ENCODE data around the gene OSBP2.
"Not testable (repeated sequence)": the region's sequence is repeated elsewhere in the genome, so short reads cannot be mapped to it uniquely, and the experiment has no call there.

The OSBP2 gene

DNA sequence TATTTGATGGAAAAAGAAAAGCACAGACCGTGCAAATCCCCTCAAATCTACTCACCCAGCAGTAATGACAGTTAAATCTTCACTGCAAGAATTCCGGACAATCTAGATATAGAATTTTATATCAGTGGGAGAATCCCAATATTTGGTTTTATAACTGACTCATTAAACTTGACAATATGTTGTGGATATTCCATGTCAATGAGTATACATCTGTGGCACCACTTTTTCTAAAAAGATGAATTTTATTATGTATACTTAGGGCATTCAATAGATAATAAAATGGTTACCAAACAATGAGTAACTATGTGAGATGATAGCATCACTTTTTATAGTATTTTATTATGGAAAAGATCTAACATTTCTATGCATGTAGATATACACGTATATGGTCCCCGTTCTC, 79.9 kb downstream of the OSBP2 start:
- H3K4me3 ChIP-seq (ENCODE audit: low read length), result no peak overlapping the region
- no peak overlapping the region for H3K27ac ChIP-seq (ENCODE audit: low read length)
- H3K27me3 ChIP-seq (ENCODE audit: insufficient read depth, low read length), result no peaks in the 10 kb centered on the region
- H3K9ac ChIP-seq (ENCODE audit: low read depth, low read length), result no peak overlapping the region
- no peaks in the 10 kb centered on the region for H3K36me3 ChIP-seq (ENCODE audit: insufficient read depth, low read depth, low read length)
- H3K4me1 ChIP-seq (ENCODE audit: insufficient read depth, low read length), result no peaks in the 10 kb centered on the region
- no peaks in the 10 kb centered on the region for H3K9me3 ChIP-seq (ENCODE audit: insufficient read depth, low read depth, low read length)

DNA sequence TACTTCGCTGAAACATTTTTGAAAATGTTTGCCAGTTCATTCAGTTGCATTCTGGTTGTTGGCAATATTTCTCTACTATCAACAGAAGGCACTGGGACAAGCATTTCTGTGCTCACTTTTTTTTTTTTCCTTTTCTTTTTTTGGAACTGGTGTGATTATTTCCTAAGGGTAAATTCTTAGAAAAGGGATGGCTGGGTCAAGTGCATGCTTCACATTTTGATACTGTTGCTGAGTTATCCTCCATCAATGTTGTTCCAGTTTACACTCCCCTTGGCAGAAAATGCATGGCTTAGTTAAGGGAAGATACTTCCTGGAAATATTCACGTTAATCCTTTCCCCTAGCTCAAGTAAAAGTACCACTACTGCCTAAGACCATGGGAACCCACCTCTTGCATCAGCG, 81.8 kb downstream of the OSBP2 start:
- Histone ChIP-seq H3K36me3 (ENCODE audit: insufficient read depth, low read depth, low read length) (no peaks in the 10 kb centered on the region), H3K4me1 (ENCODE audit: insufficient read depth, low read length) (no peaks in the 10 kb centered on the region), H3K4me3 (ENCODE audit: low read length) (no peak overlapping the region), H3K27ac (ENCODE audit: low read length) (no peak overlapping the region), H3K27me3 (ENCODE audit: insufficient read depth, low read length) (no peaks in the 10 kb centered on the region), H3K9ac (ENCODE audit: low read depth, low read length) (no peak overlapping the region), H3K9me3 (ENCODE audit: insufficient read depth, low read depth, low read length) (no peaks in the 10 kb centered on the region)

DNA sequence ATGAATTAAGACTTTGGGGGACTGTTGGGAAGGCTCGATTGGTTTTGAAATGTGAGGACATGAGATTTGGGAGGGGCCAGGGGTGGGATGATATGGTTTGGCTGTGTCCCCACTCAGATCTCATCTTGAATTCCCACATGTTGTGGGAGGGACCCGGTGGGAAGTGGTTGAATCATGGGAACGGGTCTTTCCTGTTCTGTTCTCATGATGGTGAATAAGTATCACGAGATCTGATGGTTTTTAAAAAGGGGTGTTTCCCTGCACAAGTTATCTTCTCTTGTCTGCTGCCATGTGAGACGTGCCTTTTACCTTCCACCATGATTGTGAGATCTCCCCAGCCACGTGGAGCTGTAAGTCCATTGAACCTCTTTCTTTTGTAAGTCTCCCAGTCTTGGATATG, 82.5 kb downstream of the OSBP2 start:
- not testable (repeated sequence) for H3K9me3 ChIP-seq (ENCODE audit: insufficient read depth, low read depth, low read length)

DNA sequence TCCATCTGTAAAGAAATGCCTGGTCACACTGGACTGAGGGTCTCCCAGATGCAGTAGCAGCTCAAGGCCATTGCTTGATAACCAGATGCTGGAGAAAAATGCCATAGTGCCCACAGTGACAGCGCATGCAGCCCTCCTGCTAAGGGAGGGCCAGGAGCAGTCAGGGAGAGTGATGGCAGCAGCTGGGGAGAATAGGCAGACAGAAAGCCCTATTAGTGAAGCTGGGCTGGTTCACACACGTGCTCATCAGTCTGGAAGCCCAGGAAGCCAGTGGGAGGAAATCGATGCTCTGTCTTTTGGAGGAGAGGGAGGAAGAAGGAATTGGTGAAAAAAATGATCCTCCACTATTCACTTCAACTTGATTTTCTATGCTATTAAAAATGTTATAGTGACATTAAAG, 82.9 kb downstream of the OSBP2 start:
- Histone ChIP-seq H3K4me1 (ENCODE audit: insufficient read depth, low read length) (no peaks in the 10 kb centered on the region), H3K36me3 (ENCODE audit: insufficient read depth, low read depth, low read length) (no peaks in the 10 kb centered on the region), H3K9ac (ENCODE audit: low read depth, low read length) (no peak overlapping the region), H3K27me3 (ENCODE audit: insufficient read depth, low read length) (no peaks in the 10 kb centered on the region), H3K4me3 (ENCODE audit: low read length) (no peak overlapping the region), H3K9me3 (ENCODE audit: insufficient read depth, low read depth, low read length) (no peaks in the 10 kb centered on the region), H3K27ac (ENCODE audit: low read length) (no peak overlapping the region)

More for the DNA sequence above, 82.5 kb downstream of the OSBP2 start:
- H3K4me1 ChIP-seq (ENCODE audit: insufficient read depth, low read length); H3K27me3 ChIP-seq (ENCODE audit: insufficient read depth, low read length); H3K27ac ChIP-seq (ENCODE audit: low read length); H3K36me3 ChIP-seq (ENCODE audit: insufficient read depth, low read depth, low read length); H3K9ac ChIP-seq (ENCODE audit: low read depth, low read length); H3K4me3 ChIP-seq (ENCODE audit: low read length): not testable (repeated sequence)

DNA sequence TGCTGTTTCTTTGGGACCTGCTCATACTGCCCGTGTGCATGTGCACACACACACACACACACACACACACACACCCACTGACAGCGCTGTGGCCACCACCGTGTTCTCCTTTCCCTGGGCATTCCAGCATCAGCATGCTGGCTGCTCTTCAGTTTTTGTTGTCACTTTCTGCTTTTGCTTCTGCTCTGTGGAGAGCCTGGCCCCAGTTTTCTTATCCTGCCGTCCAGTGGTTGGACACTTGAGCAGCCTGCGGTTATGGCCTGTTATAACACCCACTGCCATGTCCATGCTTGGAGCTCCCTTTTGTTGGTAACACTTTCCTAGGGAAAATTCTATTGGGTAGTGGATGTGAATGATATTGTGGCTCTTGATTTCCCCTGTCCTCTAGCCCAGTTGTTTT, 83.6 kb downstream of the OSBP2 start:
- no peaks in the 10 kb centered on the region for H3K27me3 ChIP-seq (ENCODE audit: insufficient read depth, low read length)
- H3K36me3 ChIP-seq (ENCODE audit: insufficient read depth, low read depth, low read length), result no peaks in the 10 kb centered on the region
- no peak overlapping the region for H3K9ac ChIP-seq (ENCODE audit: low read depth, low read length)
- H3K9me3 ChIP-seq (ENCODE audit: insufficient read depth, low read depth, low read length), result no peaks in the 10 kb centered on the region
- H3K27ac ChIP-seq (ENCODE audit: low read length), result no peak overlapping the region
- no peak overlapping the region for H3K4me3 ChIP-seq (ENCODE audit: low read length)
- no peaks in the 10 kb centered on the region for H3K4me1 ChIP-seq (ENCODE audit: insufficient read depth, low read length)

GRCh38 chr22:30780026-30780425, 85.4 kb downstream of the OSBP2 start:
- Histone ChIP-seq H3K27ac (ENCODE audit: low read length) (no peak overlapping the region), H3K4me1 (ENCODE audit: insufficient read depth, low read length) (no peaks in the 10 kb centered on the region), H3K9me3 (ENCODE audit: insufficient read depth, low read depth, low read length) (no peaks in the 10 kb centered on the region), H3K36me3 (ENCODE audit: insufficient read depth, low read depth, low read length) (no peaks in the 10 kb centered on the region), H3K9ac (ENCODE audit: low read depth, low read length) (no peak overlapping the region), H3K27me3 (ENCODE audit: insufficient read depth, low read length) (no peaks in the 10 kb centered on the region), H3K4me3 (ENCODE audit: low read length) (no peak overlapping the region)

DNA sequence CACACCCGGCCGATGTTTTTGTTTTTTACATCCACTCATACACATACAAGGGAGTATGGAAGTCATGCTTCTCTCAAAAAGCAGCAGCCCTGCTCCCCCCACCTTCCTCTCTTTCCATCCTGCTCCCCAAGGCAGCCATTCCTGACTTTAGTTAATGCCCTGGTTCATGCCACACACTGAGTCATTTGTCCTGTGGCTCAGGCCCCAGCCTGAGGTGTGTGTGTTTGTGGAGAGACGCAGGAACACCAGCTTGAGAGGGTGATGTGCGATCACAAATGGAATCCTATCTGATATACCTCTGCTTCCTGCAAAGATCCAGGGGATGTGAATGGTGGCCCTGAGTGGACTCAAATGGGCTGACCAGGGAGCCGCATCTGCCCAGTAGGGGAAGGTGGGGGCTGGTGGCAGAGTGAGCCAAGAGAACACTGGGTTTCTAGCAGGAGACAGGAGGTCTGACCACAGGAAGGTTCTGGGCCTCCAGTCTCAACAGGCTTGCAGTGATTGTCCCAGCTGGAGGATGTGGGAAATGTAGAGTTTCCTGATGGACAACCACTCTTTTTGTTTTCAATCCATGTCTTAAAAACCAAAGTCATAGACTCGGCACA, 86.7 kb downstream of the OSBP2 start:
- H3K27me3 ChIP-seq (ENCODE audit: insufficient read depth, low read length), result no peaks in the 10 kb centered on the region

GRCh38 chr22:30782613-30783012, 87.9 kb downstream of the OSBP2 start:
- Histone ChIP-seq H3K4me3 (ENCODE audit: low read length) (no peak overlapping the region), H3K36me3 (ENCODE audit: insufficient read depth, low read depth, low read length) (no peaks in the 10 kb centered on the region), H3K9ac (ENCODE audit: low read depth, low read length) (no peak overlapping the region), H3K27ac (ENCODE audit: low read length) (no peak overlapping the region), H3K9me3 (ENCODE audit: insufficient read depth, low read depth, low read length) (no peaks in the 10 kb centered on the region), H3K4me1 (ENCODE audit: insufficient read depth, low read length) (no peaks in the 10 kb centered on the region), H3K27me3 (ENCODE audit: insufficient read depth, low read length) (no peaks in the 10 kb centered on the region)

More for the DNA sequence above, 86.7 kb downstream of the OSBP2 start:
- no peak overlapping the region for H3K4me3 ChIP-seq (ENCODE audit: low read length)
- H3K27ac ChIP-seq (ENCODE audit: low read length), result no peak overlapping the region
- no peaks in the 10 kb centered on the region for H3K9me3 ChIP-seq (ENCODE audit: insufficient read depth, low read depth, low read length)
- no peak overlapping the region for H3K9ac ChIP-seq (ENCODE audit: low read depth, low read length)
- H3K36me3 ChIP-seq (ENCODE audit: insufficient read depth, low read depth, low read length), result no peaks in the 10 kb centered on the region
- H3K4me1 ChIP-seq (ENCODE audit: insufficient read depth, low read length), result no peaks in the 10 kb centered on the region

GRCh38 chr22:30783021-30783420, 88.3 kb downstream of the OSBP2 start:
- Histone ChIP-seq H3K9ac (ENCODE audit: low read depth, low read length) (no peak overlapping the region), H3K27ac (ENCODE audit: low read length) (no peak overlapping the region)

DNA sequence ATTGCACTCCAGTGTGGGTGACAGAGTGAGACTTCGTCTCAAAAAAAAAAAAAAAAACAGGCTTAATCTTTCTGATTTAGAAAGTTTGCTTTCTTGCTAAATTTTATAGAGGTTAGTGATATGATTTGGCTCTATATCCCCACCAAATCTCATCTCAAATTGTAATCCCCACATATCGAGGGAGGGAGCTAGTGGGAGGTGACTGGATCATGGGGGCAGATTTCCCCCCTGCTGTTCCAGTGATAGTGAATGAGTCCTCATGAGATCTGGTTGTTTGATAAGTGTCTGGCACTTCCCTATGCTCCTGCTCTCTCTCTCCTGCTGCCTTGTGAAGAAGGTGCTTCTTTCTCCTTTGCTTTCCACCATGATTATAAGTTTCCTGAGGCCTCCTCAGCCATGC, 90.9 kb downstream of the OSBP2 start:
- H3K27ac ChIP-seq (ENCODE audit: low read length), result no peak overlapping the region
- no peak overlapping the region for H3K9ac ChIP-seq (ENCODE audit: low read depth, low read length)
- no peak overlapping the region for H3K4me3 ChIP-seq (ENCODE audit: low read length)
- H3K9me3 ChIP-seq (ENCODE audit: insufficient read depth, low read depth, low read length), result no peaks in the 10 kb centered on the region
- H3K36me3 ChIP-seq (ENCODE audit: insufficient read depth, low read depth, low read length), result no peaks in the 10 kb centered on the region
- no peaks in the 10 kb centered on the region for H3K4me1 ChIP-seq (ENCODE audit: insufficient read depth, low read length)
- H3K27me3 ChIP-seq (ENCODE audit: insufficient read depth, low read length), result no peaks in the 10 kb centered on the region

More at GRCh38 chr22:30783021-30783420, 88.3 kb downstream of the OSBP2 start:
- Histone ChIP-seq H3K4me1 (ENCODE audit: insufficient read depth, low read length) (no peaks in the 10 kb centered on the region), H3K4me3 (ENCODE audit: low read length) (no peak overlapping the region), H3K27me3 (ENCODE audit: insufficient read depth, low read length) (no peaks in the 10 kb centered on the region), H3K36me3 (ENCODE audit: insufficient read depth, low read depth, low read length) (no peaks in the 10 kb centered on the region), H3K9me3 (ENCODE audit: insufficient read depth, low read depth, low read length) (no peaks in the 10 kb centered on the region)

GRCh38 chr22:30790366-30790765, 95.7 kb downstream of the OSBP2 start:
- Histone ChIP-seq H3K4me3 (ENCODE audit: low read length) (no peak overlapping the region), H3K36me3 (ENCODE audit: insufficient read depth, low read depth, low read length) (no peaks in the 10 kb centered on the region), H3K27me3 (ENCODE audit: insufficient read depth, low read length) (no peaks in the 10 kb centered on the region), H3K27ac (ENCODE audit: low read length) (no peak overlapping the region), H3K9me3 (ENCODE audit: insufficient read depth, low read depth, low read length) (no peaks in the 10 kb centered on the region; the same call in 1 of the 2 replicates), H3K9ac (ENCODE audit: low read depth, low read length) (no peak overlapping the region), H3K4me1 (ENCODE audit: insufficient read depth, low read length) (no peaks in the 10 kb centered on the region)

- no peak overlapping the region for H3K9ac ChIP-seq (ENCODE audit: low read depth, low read length)
- H3K9me3 ChIP-seq (ENCODE audit: insufficient read depth, low read depth, low read length), result no peaks in the 10 kb centered on the region; the same call in 1 of the 2 replicates
- no peaks in the 10 kb centered on the region for H3K4me1 ChIP-seq (ENCODE audit: insufficient read depth, low read length)
- H3K4me3 ChIP-seq (ENCODE audit: low read length), result no peak overlapping the region
- H3K36me3 ChIP-seq (ENCODE audit: insufficient read depth, low read depth, low read length), result no peaks in the 10 kb centered on the region
- no peaks in the 10 kb centered on the region for H3K27me3 ChIP-seq (ENCODE audit: insufficient read depth, low read length)
- no peak overlapping the region for H3K27ac ChIP-seq (ENCODE audit: low read length)
Observed at GRCh38 chr22:30792456-30792855, 97.8 kb downstream of the OSBP2 start.
